GM12878 (cell line): ENCODE results near the gene GPR176. TPM values are rescaled to one million over a fixed set of nuclear protein-coding genes. Genes with fewer than 3 reads are reported as not detected.

Experiments
- ATAC-seq: fragments of 200-7000 bp; cut with Tn5 transposase; 3 replicates; pipeline ENCODE4 v1.9.1; 2020; ENCODE audit warnings: mild to moderate bottlenecking, moderate library complexity
- BruUV-seq: library from RNA; stranded (reverse); fragments of 400-500 nt; replicated peaks from 2 replicates; lab custom pipeline; 2021; lab: Mats Ljungman, UMichigan
- CTCF ChIA-PET: fragments of 300-600 bp; sonication (Branson Sonifier 250); formaldehyde crosslinking; extraction: SDS; loops from one replicate; lab custom pipeline; 2021; ENCODE audit warnings: inconsistent platforms; lab: Yijun Ruan, JAX
- POLR2A ChIA-PET: fragments of 350-600 bp; formaldehyde crosslinking; extraction: SDS; loops from one replicate; lab custom pipeline; 2021; ENCODE audit warnings: inconsistent platforms; lab: Charles Lee
- RAD21 ChIA-PET: fragments of 300-600 bp; sonication (Branson Sonifier 250); formaldehyde crosslinking; loops from one replicate; lab custom pipeline; 2023; ENCODE audit warnings: antibody characterized with exemption; ENCODE audit not compliant: unreplicated experiment; lab: Charles Lee
- SMC1A ChIA-PET: fragments of 300-600 bp; sonication (Branson Sonifier 250); formaldehyde crosslinking; loops from one replicate; lab custom pipeline; 2023; ENCODE audit not compliant: unreplicated experiment, uncharacterized antibody; lab: Charles Lee
- DNase-seq: peaks from one replicate; pipeline ENCODE4 v3.0.0-alpha.2; 2011; ENCODE audit warnings: low read depth, low spot score
- FAIRE-seq: peaks from 3 replicates; lab custom pipeline; 2011; peaks lifted over from hg19 to GRCh38; lab: Jason Lieb, UNC
- H2AFZ ChIP-seq: 2 replicates; pipeline ENCODE4 v1.6.0; 2011; ENCODE audit warnings: low read depth, low read length, control low read depth; ENCODE audit not compliant: control insufficient read depth
- H3K27ac ChIP-seq: 2 replicates; pipeline ENCODE4 v1.5.1; 2011; ENCODE audit warnings: control low read depth; ENCODE audit not compliant: control insufficient read depth, insufficient read depth
- H3K27me3 ChIP-seq, 2 experiments: replicated peaks in 1 of 2; 2 replicates each; pipeline versions ENCODE4 v1.6.0 to v1.6.1; 2011; ENCODE audit warnings: low read length in 1 of 2; ENCODE audit not compliant: control insufficient read depth in 2 of 2, insufficient read depth in 2 of 2
- H3K36me3 ChIP-seq, 2 experiments: 2 replicates each; pipeline ENCODE4 v1.5.1; 2011; ENCODE audit warnings: low read length in 1 of 2; ENCODE audit not compliant: control insufficient read depth in 2 of 2, insufficient read depth in 2 of 2
- H3K4me1 ChIP-seq: 2 replicates; pipeline ENCODE4 v1.6.1; 2011; ENCODE audit warnings: mild to moderate bottlenecking, low read length, moderate library complexity, mixed read lengths; ENCODE audit not compliant: control insufficient read depth, insufficient read depth
- H3K4me2 ChIP-seq: 2 replicates; pipeline ENCODE4 v1.6.0; 2011; ENCODE audit warnings: control low read depth; ENCODE audit not compliant: control insufficient read depth, insufficient read depth
- H3K4me3 ChIP-seq: fragments of 200-600 bp; sonication (generic); 2 replicates; pipeline ENCODE4 v1.5.1; 2016
- H3K79me2 ChIP-seq: 2 replicates; pipeline ENCODE4 v1.6.0; 2011; ENCODE audit warnings: low read length; ENCODE audit not compliant: control insufficient read depth, insufficient read depth
- H3K9ac ChIP-seq: 2 replicates; pipeline ENCODE4 v1.8.0; 2011; ENCODE audit warnings: low read length, control low read depth, mixed read lengths; ENCODE audit not compliant: control insufficient read depth, insufficient read depth
- H3K9me3 ChIP-seq: replicated peaks from 3 replicates; pipeline ENCODE4 v1.5.1; 2011; ENCODE audit warnings: mild to moderate bottlenecking, low read length; ENCODE audit not compliant: control insufficient read depth, insufficient read depth
- H4K20me1 ChIP-seq: 2 replicates; pipeline ENCODE4 v1.6.0; 2011; ENCODE audit not compliant: control insufficient read depth, insufficient read depth
- PRDM15 ChIP-seq: fragments of 450-650 bp; formaldehyde crosslinking; IDR thresholded peaks from 2 replicates; pipeline ENCODE4 v1.4.0; 2020; ENCODE audit warnings: mild to moderate bottlenecking, moderate library complexity
- STAT1 ChIP-seq: fragments of 450-650 bp; conservative IDR thresholded peaks from 2 replicates; pipeline ENCODE4 v1.6.1; 2014; ENCODE audit warnings: antibody characterized with exemption, mild to moderate bottlenecking
- TCF7 ChIP-seq: IDR thresholded peaks from 2 replicates; pipeline ENCODE4 v1.6.1; 2014; ENCODE audit warnings: antibody characterized with exemption, borderline replicate concordance
- WGBS: methylation state at CpG from one replicate; pipeline ENCODE4 v1.1.6; 2016; ENCODE audit warnings: low lambda C conversion rate; ENCODE audit not compliant: insufficient replicate concordance, insufficient coverage; ENCODE audit errors: missing lambda C conversion rate; 5-methylcytosine and 5-hydroxymethylcytosine counted together
- in situ Hi-C: fragments of 300-500 bp; cut with MboI; formaldehyde crosslinking; loops from 9 replicates; pipeline ENCODE4 v1.14.3; 2018; ENCODE audit warnings: mixed read lengths
- intact Hi-C: fragments of 100-400 bp; cut with micrococcal nuclease; formaldehyde crosslinking; loops from one replicate; pipeline ENCODE4 v1.14.2; 2022; ENCODE audit not compliant: unreplicated experiment
- polyA plus RNA-seq, 11 experiments: library from polyadenylated mRNA; depleted of rRNA in 4 of 11; unstranded in 6 of 11; stranded (reverse) in 5 of 11; fragments of >200 nt; fragmentation: Nextera tagmentation in 4 of 11; fragmentation: Illumina TruSeq in 1 of 11; extraction: Ambion mirVana in 4 of 11; extraction: Trizol in 1 of 11; gene quantifications; 1 replicate in 1 of 11; 2 replicates in 10 of 11; pipeline versions ENCODE4 v1.2.1 to v1.2.3, GENCODE V29; 2011 to 2016; ENCODE audit warnings: inconsistent platforms in 2 of 11, missing spikeins in 2 of 11, low read depth in 1 of 11
- total RNA-seq, 4 experiments: library from RNA; depleted of rRNA in 3 of 4; stranded (reverse); fragments of >200 nt in 3 of 4; fragmentation: Illumina TruSeq in 1 of 4; extraction: Trizol in 1 of 4; gene quantifications; 2 replicates each; pipeline versions ENCODE4 v1.2.1 to v1.2.3, GENCODE V29; 2013 to 2021

The GPR176 gene
- total and polyA plus RNA-seq, 10 of the 15 experiments (the other 5 are each of a cell fraction or from before 2014, with no cell fraction given) = 0.02 to 0.33 (median 0.16) TPM; not detected in 4

DNA sequence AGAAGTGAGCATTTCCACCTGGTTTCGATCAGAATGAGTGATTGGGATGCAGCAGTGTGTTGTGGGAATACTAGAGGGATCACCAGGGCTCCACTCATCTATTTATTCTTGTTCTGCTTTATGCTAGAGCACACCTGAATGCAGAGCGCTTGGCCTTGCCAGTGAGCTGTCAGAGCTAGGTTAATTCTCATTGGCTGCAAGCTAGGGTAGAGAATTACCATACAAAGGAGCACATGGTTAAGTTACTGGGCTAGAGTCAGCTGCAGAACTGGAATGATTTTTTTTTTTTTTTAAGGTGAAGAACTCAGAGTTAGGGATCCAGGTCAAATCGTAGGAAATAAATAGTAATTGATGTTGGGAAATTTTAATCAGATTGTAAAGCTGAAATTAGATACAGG lies 22.7 kb upstream of the GPR176 start:
- H2AFZ ChIP-seq = no peak overlapping the region
- H3K27ac ChIP-seq = no peak overlapping the region
- H3K27me3 ChIP-seq = no peaks in the 10 kb centered on the region
- no peak for FAIRE-seq
- RAD21 ChIA-PET = no interaction called here
- no peak for DNase-seq
- SMC1A ChIA-PET = interaction anchor here (0.8 to 1.1 kb wide), 2 partner anchors 10 to 26 kb away, joined by 3 read pairs; no protein-coding TSS in a partner anchor
- in situ Hi-C loops = no loop called here
- H3K79me2 ChIP-seq = peaks cover 7% of the 10 kb centered on the region
- H3K4me3 ChIP-seq = no peak overlapping the region
- CTCF ChIA-PET = interaction anchor here (0.9 kb wide), 1 partner anchor 164 kb away, joined by 3 read pairs; no protein-coding TSS in a partner anchor
- no peak overlapping the region for H3K4me2 ChIP-seq
- H3K36me3 ChIP-seq = peaks cover 0 to 11% of the 10 kb centered on the region in 2 experiments
- POLR2A ChIA-PET = no interaction called here
- no TSS peak for BruUV-seq
- no peaks in the 10 kb centered on the region for H3K9me3 ChIP-seq
- intact Hi-C loops = no loop called here
- WGBS = 90% methylated on average over 3 of the region's 3 CpGs
- H3K9ac ChIP-seq = no peak overlapping the region
- peaks cover 12% of the 10 kb centered on the region for H3K4me1 ChIP-seq
- TF ChIP-seq TCF7 = no peak
- no peak for TF ChIP-seq STAT1
- no peak for TF ChIP-seq PRDM15 (CRISPR knock-in tag)
- ATAC-seq = no peak
- H4K20me1 ChIP-seq = no peaks in the 10 kb centered on the region
